ENCODE measurements around the gene GUCA2B. TPM values are rescaled to one million over a fixed set of nuclear protein-coding genes. Genes with fewer than 3 reads are reported as not detected.

The GUCA2B gene
- polyA plus RNA-seq, 3 donors: not detected

- Histone ChIP-seq H3K79me2 (ENCODE audit: insufficient read depth, low read length) (no peaks in the 10 kb centered on the region), H3K27me3 (ENCODE audit: control insufficient read depth in 2 of 2, insufficient read depth in 2 of 2, low read length in 2 of 2) (no peaks in the 10 kb centered on the region), H3K4me2 (replicated peaks; ENCODE audit: extremely low read depth, low read length, poor library complexity, severe bottlenecking) (no peak overlapping the region), H4K20me1 (ENCODE audit: insufficient read depth, low read length) (no peaks in the 10 kb centered on the region), H3K36me3 (replicated peaks in 1 of 2; ENCODE audit: control insufficient read depth in 1 of 2, insufficient read depth in 2 of 2, low read length in 2 of 2) (no peaks in the 10 kb centered on the region), H3K4me1 (ENCODE audit: control insufficient read depth in 1 of 2, insufficient read depth in 2 of 2, low read length in 2 of 2) (peaks cover 6 to 19% of the 10 kb centered on the region in 2 donors), H3K9ac (ENCODE audit: insufficient read depth, low read length, poor library complexity, severe bottlenecking) (no peak overlapping the region), H2AFZ (ENCODE audit: insufficient read depth, low read depth, low read length, poor library complexity, severe bottlenecking) (no peak overlapping the region), H3K27ac (ENCODE audit: low read depth in 1 of 2, low read length in 2 of 2) (no peak overlapping the region), H3K4me3 (replicated peaks in 1 of 3; ENCODE audit: low read depth in 2 of 3, low read length in 3 of 3) (no peak overlapping the region), H3K9me3 (replicated peaks in 1 of 2; ENCODE audit: control insufficient read depth in 1 of 2, insufficient read depth in 1 of 2, low read length in 2 of 2) (no peaks in the 10 kb centered on the region)
- H3K27ac Mint-ChIP-seq: no peak overlapping the region
- H3K9me3 Mint-ChIP-seq: peaks cover 0 to 10% (median 6%) of the 10 kb centered on the region in 7 donors
- H3K4me1 Mint-ChIP-seq: peaks cover 16% of the 10 kb centered on the region
- no peak for DNase-seq
- WGBS (ENCODE audit: insufficient coverage): 80% methylated on average over 10 of the region's 12 CpGs
- H3K27me3 Mint-ChIP-seq (ENCODE audit: low read depth in 3 of 3): peaks cover 5 to 9% (median 6%) of the 10 kb centered on the region in 3 donors
- intact Hi-C loops (cut with micrococcal nuclease): no loop called here
- no peaks in the 10 kb centered on the region for H3K36me3 Mint-ChIP-seq
- TF ChIP-seq, protein P1, sequence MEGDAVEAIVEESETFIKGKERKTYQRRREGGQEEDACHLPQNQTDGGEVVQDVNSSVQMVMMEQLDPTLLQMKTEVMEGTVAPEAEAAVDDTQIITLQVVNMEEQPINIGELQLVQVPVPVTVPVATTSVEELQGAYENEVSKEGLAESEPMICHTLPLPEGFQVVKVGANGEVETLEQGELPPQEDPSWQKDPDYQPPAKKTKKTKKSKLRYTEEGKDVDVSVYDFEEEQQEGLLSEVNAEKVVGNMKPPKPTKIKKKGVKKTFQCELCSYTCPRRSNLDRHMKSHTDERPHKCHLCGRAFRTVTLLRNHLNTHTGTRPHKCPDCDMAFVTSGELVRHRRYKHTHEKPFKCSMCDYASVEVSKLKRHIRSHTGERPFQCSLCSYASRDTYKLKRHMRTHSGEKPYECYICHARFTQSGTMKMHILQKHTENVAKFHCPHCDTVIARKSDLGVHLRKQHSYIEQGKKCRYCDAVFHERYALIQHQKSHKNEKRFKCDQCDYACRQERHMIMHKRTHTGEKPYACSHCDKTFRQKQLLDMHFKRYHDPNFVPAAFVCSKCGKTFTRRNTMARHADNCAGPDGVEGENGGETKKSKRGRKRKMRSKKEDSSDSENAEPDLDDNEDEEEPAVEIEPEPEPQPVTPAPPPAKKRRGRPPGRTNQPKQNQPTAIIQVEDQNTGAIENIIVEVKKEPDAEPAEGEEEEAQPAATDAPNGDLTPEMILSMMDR (IDR thresholded peaks at IDR 0.05): no peak
- H3K4me3 Mint-ChIP-seq: no peak overlapping the region
Measured at GRCh38 chr1:42165511-42166210, 12.5 kb downstream of the GUCA2B start.

DNA sequence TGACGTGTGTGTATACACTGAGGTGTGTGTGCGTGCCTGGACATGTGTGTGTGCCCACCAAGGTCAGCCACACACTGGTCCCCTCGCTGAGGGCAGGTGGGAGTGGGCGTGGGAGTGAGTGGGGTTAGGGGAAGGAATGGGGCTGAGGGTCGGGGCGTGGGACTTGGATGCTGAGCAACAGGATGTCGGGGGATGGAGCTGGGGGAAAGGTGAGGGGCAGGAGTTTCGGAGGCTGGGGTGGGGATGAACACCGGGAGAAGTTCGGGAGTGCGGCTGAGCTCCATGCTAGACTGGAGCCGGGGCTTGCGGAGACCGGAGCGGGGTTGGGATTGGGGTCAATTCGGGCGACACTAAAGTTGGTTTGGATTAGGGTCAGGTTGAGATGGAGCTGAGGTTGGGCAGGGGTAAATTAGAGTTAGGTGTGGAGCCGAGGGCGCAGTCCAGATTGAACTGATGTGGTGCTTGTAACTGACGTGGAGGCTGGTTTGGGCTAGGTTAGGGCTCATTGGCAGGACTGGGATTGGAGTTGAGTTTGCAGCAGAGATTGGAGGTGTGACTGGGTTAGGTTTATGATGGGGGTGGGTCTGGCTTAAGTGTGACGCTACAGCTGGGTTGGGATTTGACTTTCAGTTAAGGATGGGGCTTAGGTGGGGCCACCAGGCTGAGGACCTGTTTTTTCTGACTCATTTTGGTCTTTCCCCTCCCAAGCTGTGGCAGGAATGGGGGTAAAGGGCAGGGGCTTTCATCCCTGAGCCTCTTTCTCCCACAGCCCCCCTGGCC lies 14.6 kb downstream of the GUCA2B start:
- WGBS (ENCODE audit: insufficient coverage): 94% methylated on average over 19 of the region's 21 CpGs
- Histone ChIP-seq H3K4me2 (replicated peaks; ENCODE audit: extremely low read depth, low read length, poor library complexity, severe bottlenecking) (no peak overlapping the region), H3K4me1 (ENCODE audit: control insufficient read depth in 1 of 2, insufficient read depth in 2 of 2, low read length in 2 of 2) (peaks cover 6 to 12% of the 10 kb centered on the region in 2 donors), H3K27me3 (ENCODE audit: control insufficient read depth in 2 of 2, insufficient read depth in 2 of 2, low read length in 2 of 2) (no peaks in the 10 kb centered on the region), H2AFZ (ENCODE audit: insufficient read depth, low read depth, low read length, poor library complexity, severe bottlenecking) (no peak overlapping the region), H3K4me3 (replicated peaks in 1 of 3; ENCODE audit: low read depth in 2 of 3, low read length in 3 of 3) (no peak overlapping the region), H3K9ac (ENCODE audit: insufficient read depth, low read length, poor library complexity, severe bottlenecking) (no peak overlapping the region), H4K20me1 (ENCODE audit: insufficient read depth, low read length) (no peaks in the 10 kb centered on the region), H3K27ac (ENCODE audit: low read depth in 1 of 2, low read length in 2 of 2) (no peak overlapping the region), H3K79me2 (ENCODE audit: insufficient read depth, low read length) (no peaks in the 10 kb centered on the region), H3K9me3 (replicated peaks in 1 of 2; ENCODE audit: control insufficient read depth in 1 of 2, insufficient read depth in 1 of 2, low read length in 2 of 2) (no peaks in the 10 kb centered on the region), H3K36me3 (replicated peaks in 1 of 2; ENCODE audit: control insufficient read depth in 1 of 2, insufficient read depth in 2 of 2, low read length in 2 of 2) (no peaks in the 10 kb centered on the region)
- Mint-ChIP-seq H3K4me3 (no peak overlapping the region), H3K27ac (peak overlapping the region in 3 of 7 donors; percentile 1 to 47 (median 17)), H3K27me3 (ENCODE audit: low read depth in 3 of 3) (peaks cover 3 to 6% (median 5%) of the 10 kb centered on the region in 3 donors), H3K36me3 (no peaks in the 10 kb centered on the region), H3K9me3 (peaks cover 0 to 4% (median 0%) of the 10 kb centered on the region in 7 donors), H3K4me1 (peaks cover 11% of the 10 kb centered on the region)
- TF ChIP-seq, protein P1 (IDR thresholded peaks at IDR 0.05): no peak
- intact Hi-C loops (cut with micrococcal nuclease): no loop called here
- DNase-seq: no peak
